Thoracic aorta endothelial cell (primary cell): ENCODE results near the gene SPINT1. TPM values are rescaled to one million over a fixed set of nuclear protein-coding genes. Genes with fewer than 3 reads are reported as not detected.

Source experiments
- small RNA-seq: library from RNA; depleted of rRNA; stranded (forward); fragments of <200 nt; gene quantifications from one replicate; pipeline ENCODE3, GENCODE V24; 2012
- total RNA-seq: library from RNA; depleted of rRNA; stranded (reverse); fragments of >200 nt; gene quantifications from 2 replicates; pipeline ENCODE4 v1.2.3, GENCODE V29; 2012

The SPINT1 gene
- 0.93 and 1.4 TPM in 2 replicates for total RNA-seq

GRCh38 chr15:40843885-40844695, at the start of gene SPINT1:
SPINT1 (plus strand) TSS chr15:40844048; CDS start chr15:40844555, 507 bp downstream.

GRCh38 chr15:40807028-40807887, 36.6 kb upstream of the SPINT1 start, which contains the start of the genes DNAJC17 and ZFYVE19:
DNAJC17 (minus strand) TSS chr15:40807473; CDS start chr15:40807446, 27 bp downstream.
ZFYVE19 (plus strand) TSS chr15:40807089; CDS start chr15:40807590, 501 bp downstream.

GRCh38 chr15:40828447-40829036, 15.3 kb upstream of the SPINT1 start, which contains the start of gene PPP1R14D:
PPP1R14D (minus strand) TSS chr15:40828708; CDS start chr15:40828641, 67 bp downstream.

GRCh38 chr15:40873694-40874561, 30.1 kb downstream of the SPINT1 start, which contains the start of gene RHOV:
RHOV (minus strand) TSS chr15:40874234; CDS start chr15:40874139, 95 bp downstream.

GRCh38 chr15:40893733-40894680, 50.2 kb downstream of the SPINT1 start, which contains the start of gene VPS18:
VPS18 (plus strand) TSS chr15:40894450; CDS start chr15:40894769, 319 bp downstream.

Small RNA genes within 50 kb of the gene (small RNA-seq; reads per million reads assigned to genes)
- gene AC025166.1, result not detected

Other genes starting within 250 kb of the SPINT1 start
- gene KNL1, start 249.8 kb upstream of the SPINT1 start, total RNA-seq, result 62.6 and 107 TPM in 2 replicates
- gene RAD51, start 148.9 kb upstream of the SPINT1 start, total RNA-seq, result 10.2 and 12.1 TPM in 2 replicates
- gene RMDN3, start 88.8 kb upstream of the SPINT1 start, total RNA-seq, result 28.3 and 32.8 TPM in 2 replicates
- gene GCHFR, start 80.0 kb upstream of the SPINT1 start, total RNA-seq, result 4.5 and 7.4 TPM in 2 replicates
- 0.40 and 1.0 TPM in 2 replicates for gene C15orf62, start 74.1 kb upstream of the SPINT1 start, total RNA-seq
- gene ZFYVE19, start 37.0 kb upstream of the SPINT1 start, total RNA-seq, result 18.5 and 27.3 TPM in 2 replicates
- gene DNAJC17, start 36.6 kb upstream of the SPINT1 start, total RNA-seq, result 21.8 and 35.0 TPM in 2 replicates
- gene PPP1R14D, start 15.3 kb upstream of the SPINT1 start, total RNA-seq, result not detected in 2 replicates
- gene RHOV, start 30.2 kb downstream of the SPINT1 start, total RNA-seq, result not detected in 2 replicates
- 38.8 and 42.5 TPM in 2 replicates for gene VPS18, start 50.4 kb downstream of the SPINT1 start, total RNA-seq
- 33.8 and 72.7 TPM in 2 replicates for gene DLL4, start 85.3 kb downstream of the SPINT1 start, total RNA-seq
- 3.7 and 5.1 TPM in 2 replicates for gene CHAC1, start 109.4 kb downstream of the SPINT1 start, total RNA-seq